Stimulated activated CD4-positive, alpha-beta T cell treated with anti-CD3 and anti-CD28 coated beads, Interleukin-15, amount 100 ng/mL, for 48 hours (primary cell): ENCODE data around the gene GABRR2.

Experiments used
- DNase-seq, 2 donors: peaks; one replicate each; pipeline ENCODE4 v3.0.0-alpha.2; 2020; ENCODE audit warnings: low read depth in 2 of 2

Gene GABRR2

GRCh38 chr6:89315249-89315885 lies at the start of gene GABRR2:
Gene GABRR2, minus strand, starts transcription at chr6:89315299. Its CDS starts 134 bp downstream, at chr6:89315165.
- no peak for DNase-seq

- DNase-seq: no peak
Measured at GRCh38 chr6:89364586-89364985, 49.5 kb upstream of the GABRR2 start.

- DNase-seq: no peak
Measured at GRCh38 chr6:89361171-89361570, 46.1 kb upstream of the GABRR2 start.

GRCh38 chr6:89360415-89360999 lies 45.4 kb upstream of the GABRR2 start:
- no peak for DNase-seq

GRCh38 chr6:89359561-89359960 lies 44.5 kb upstream of the GABRR2 start:
- DNase-seq: no peak

GRCh38 chr6:89357390-89357789 lies 42.3 kb upstream of the GABRR2 start:
- no peak for DNase-seq

- DNase-seq: no peak
Measured at GRCh38 chr6:89356642-89357170, 41.6 kb upstream of the GABRR2 start.

GRCh38 chr6:89355511-89356194 lies 40.6 kb upstream of the GABRR2 start:
- no peak for DNase-seq

GRCh38 chr6:89353702-89354392 lies 38.7 kb upstream of the GABRR2 start:
- no peak for DNase-seq

- DNase-seq: no peak
Measured at GRCh38 chr6:89353118-89353556, 38.0 kb upstream of the GABRR2 start.

GRCh38 chr6:89352278-89353117 lies 37.4 kb upstream of the GABRR2 start, which contains the start of gene UBE2J1:
Gene UBE2J1, minus strand, starts transcription at chr6:89352722. Its CDS starts 153 bp downstream, at chr6:89352569.
- DNase-seq: peak; percentile 40 to 63

GRCh38 chr6:89351671-89352277 lies 36.7 kb upstream of the GABRR2 start:
- no peak for DNase-seq

- no peak for DNase-seq
Measured at GRCh38 chr6:89350281-89350966, 35.3 kb upstream of the GABRR2 start.

- DNase-seq: no peak
Measured at GRCh38 chr6:89348372-89348771, 33.3 kb upstream of the GABRR2 start.

GRCh38 chr6:89347825-89348224 lies 32.7 kb upstream of the GABRR2 start:
- no peak for DNase-seq

GRCh38 chr6:89346433-89346832 lies 31.3 kb upstream of the GABRR2 start:
- DNase-seq: no peak

- no peak for DNase-seq
Measured at GRCh38 chr6:89339565-89339964, 24.5 kb upstream of the GABRR2 start.

GRCh38 chr6:89335164-89335563 lies 20.1 kb upstream of the GABRR2 start:
- no peak for DNase-seq

- no peak for DNase-seq
Measured at GRCh38 chr6:89330910-89331309, 15.8 kb upstream of the GABRR2 start.

- no peak for DNase-seq
Measured at GRCh38 chr6:89328976-89329375, 13.9 kb upstream of the GABRR2 start.
